ENCODE measurements around the gene PMEL. TPM values are rescaled to one million over a fixed set of nuclear protein-coding genes. Genes with fewer than 3 reads are reported as not detected.

The PMEL gene
- polyA plus RNA-seq, 1 of the 3 experiments (the other 2 are of a cell fraction) = 1.8 TPM

DNA sequence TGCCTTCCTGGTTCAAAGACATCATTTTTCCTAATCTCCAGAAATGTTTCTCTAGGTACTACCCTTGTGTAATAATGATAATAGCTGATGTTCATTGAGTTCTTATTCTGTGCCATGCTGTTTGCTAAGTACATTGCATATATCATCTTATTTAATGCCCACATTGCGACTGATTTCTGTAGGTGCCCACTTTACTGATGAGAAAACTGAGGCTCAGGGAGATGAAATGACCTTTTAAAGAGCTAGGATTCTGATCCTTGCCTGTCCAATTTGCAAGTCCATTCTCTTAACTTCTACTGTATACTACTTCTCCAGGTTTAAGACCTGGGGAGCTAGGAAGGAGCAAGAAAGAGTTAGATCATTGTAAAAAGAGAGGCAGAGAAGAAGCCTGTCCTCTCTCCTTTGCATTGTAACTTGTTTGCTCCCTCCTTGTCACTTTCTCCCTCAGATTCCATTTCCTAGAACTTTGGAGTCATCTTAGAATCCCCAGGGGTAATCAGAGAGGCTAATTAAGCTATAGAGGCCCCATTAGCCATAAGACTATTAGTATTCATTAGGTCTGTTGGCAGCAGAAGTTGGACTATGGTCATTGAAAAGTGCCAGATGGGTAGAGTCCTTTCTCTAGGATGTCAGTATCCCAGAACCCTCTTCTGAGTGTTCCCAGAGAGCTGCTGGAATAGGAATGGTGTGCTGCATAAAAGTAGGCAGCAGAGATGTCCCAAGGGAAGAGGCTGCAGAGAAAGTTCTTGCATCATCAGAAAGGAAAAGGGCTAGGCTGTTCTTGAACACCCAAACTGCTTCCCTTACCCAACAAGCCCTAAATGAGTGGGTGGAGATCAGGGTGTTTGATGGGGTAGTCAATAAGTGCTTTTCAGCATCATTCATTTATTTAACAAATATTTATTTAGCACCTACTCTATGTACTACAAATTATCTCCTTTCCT is 31.8 kb downstream of the PMEL start (continued):
- TF ChIP-seq, protein P1, sequence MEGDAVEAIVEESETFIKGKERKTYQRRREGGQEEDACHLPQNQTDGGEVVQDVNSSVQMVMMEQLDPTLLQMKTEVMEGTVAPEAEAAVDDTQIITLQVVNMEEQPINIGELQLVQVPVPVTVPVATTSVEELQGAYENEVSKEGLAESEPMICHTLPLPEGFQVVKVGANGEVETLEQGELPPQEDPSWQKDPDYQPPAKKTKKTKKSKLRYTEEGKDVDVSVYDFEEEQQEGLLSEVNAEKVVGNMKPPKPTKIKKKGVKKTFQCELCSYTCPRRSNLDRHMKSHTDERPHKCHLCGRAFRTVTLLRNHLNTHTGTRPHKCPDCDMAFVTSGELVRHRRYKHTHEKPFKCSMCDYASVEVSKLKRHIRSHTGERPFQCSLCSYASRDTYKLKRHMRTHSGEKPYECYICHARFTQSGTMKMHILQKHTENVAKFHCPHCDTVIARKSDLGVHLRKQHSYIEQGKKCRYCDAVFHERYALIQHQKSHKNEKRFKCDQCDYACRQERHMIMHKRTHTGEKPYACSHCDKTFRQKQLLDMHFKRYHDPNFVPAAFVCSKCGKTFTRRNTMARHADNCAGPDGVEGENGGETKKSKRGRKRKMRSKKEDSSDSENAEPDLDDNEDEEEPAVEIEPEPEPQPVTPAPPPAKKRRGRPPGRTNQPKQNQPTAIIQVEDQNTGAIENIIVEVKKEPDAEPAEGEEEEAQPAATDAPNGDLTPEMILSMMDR (IDR thresholded peaks at IDR 0.05) = no peak

DNA sequence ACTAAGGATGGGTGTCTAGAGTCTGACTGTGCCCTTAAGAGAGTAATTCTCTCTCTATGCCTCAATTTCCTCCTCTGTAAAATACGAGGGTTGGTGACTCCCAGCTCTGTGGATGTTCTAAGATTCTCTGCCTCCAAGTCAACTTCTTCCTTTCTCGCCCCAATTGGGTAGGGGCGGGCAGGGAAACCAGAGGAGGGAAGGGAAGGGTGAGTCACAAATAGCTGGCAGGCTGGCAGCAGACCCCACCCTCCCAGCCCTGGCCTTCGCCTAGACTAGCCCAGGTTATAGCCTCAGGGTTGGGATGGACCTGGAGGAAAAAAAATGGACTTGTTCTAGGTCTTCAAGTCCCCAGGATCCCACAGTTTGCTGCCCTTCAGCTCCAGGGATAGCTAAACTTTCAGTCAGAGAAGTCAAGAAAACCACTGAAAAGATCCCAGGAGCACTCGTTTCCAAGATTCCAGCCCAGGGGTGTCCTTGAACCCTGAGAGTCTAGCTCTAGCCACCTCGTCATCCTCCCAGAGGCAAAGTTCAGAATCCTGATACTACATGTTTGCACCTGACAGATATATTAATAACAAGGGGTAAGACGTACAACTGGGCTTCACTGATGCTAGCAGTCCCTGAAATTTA is 32.6 kb downstream of the PMEL start:
- no peak for DNase-seq

More for the DNA sequence above, 32.6 kb downstream of the PMEL start:
- peaks cover 0 to 6% of the 10 kb centered on the region in 2 experiments for H3K36me3 ChIP-seq (replicated peaks in 1 of 2; ENCODE audit: control insufficient read depth in 1 of 2, insufficient read depth in 2 of 2, low read length in 1 of 2)
- no peaks in the 10 kb centered on the region for H3K9me3 ChIP-seq
- H3K27me3 ChIP-seq (ENCODE audit: insufficient read depth) = no peaks in the 10 kb centered on the region
- TF ChIP-seq FOSL2 (IDR thresholded peaks at IDR 0.05; ENCODE audit: borderline replicate concordance, low read depth) = peak; percentile 67
- TF ChIP-seq MAX (IDR thresholded peaks at IDR 0.05; ENCODE audit: low read depth) = peak; percentile 42; the same call in 1 of the 2 replicates
- peak; percentile 45; the same call in 1 of the 2 replicates for TF ChIP-seq POLR2AphosphoS5 (IDR thresholded peaks at IDR 0.05; ENCODE audit: low read depth, low read length)
- TF ChIP-seq, protein P2, sequence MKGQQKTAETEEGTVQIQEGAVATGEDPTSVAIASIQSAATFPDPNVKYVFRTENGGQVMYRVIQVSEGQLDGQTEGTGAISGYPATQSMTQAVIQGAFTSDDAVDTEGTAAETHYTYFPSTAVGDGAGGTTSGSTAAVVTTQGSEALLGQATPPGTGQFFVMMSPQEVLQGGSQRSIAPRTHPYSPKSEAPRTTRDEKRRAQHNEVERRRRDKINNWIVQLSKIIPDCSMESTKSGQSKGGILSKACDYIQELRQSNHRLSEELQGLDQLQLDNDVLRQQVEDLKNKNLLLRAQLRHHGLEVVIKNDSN (IDR thresholded peaks at IDR 0.05; ENCODE audit: borderline replicate concordance, low read depth) = no peak
- no peak for TF ChIP-seq RXRA (IDR thresholded peaks at IDR 0.05; ENCODE audit: borderline replicate concordance, low read depth)
- TF ChIP-seq TEAD4 (IDR thresholded peaks at IDR 0.05; ENCODE audit: borderline replicate concordance, insufficient read depth) = no peak
- TF ChIP-seq, protein P3, sequence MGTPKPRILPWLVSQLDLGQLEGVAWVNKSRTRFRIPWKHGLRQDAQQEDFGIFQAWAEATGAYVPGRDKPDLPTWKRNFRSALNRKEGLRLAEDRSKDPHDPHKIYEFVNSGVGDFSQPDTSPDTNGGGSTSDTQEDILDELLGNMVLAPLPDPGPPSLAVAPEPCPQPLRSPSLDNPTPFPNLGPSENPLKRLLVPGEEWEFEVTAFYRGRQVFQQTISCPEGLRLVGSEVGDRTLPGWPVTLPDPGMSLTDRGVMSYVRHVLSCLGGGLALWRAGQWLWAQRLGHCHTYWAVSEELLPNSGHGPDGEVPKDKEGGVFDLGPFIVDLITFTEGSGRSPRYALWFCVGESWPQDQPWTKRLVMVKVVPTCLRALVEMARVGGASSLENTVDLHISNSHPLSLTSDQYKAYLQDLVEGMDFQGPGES (IDR thresholded peaks at IDR 0.05; ENCODE audit: low read depth, low read length) = no peak
- no peak for TF ChIP-seq FOXM1 (IDR thresholded peaks at IDR 0.05; ENCODE audit: low read depth)
- no peak for TF ChIP-seq CHD2 (IDR thresholded peaks at IDR 0.05; ENCODE audit: low read length, partially characterized antibody)
- no peak for TF ChIP-seq FOXJ3 (CRISPR knock-in tag; IDR thresholded peaks at IDR 0.05)
- TF ChIP-seq JUND (IDR thresholded peaks at IDR 0.05) = peak; percentile 48; the same call in 1 of the 2 replicates
- TF ChIP-seq TCF12 (IDR thresholded peaks at IDR 0.05) = no peak
- TF ChIP-seq EP300 (IDR thresholded peaks at IDR 0.05; ENCODE audit: borderline replicate concordance in 1 of 2, low read depth in 1 of 2, low read length in 1 of 2) = no peak
- ChIA-PET POLR2A (interaction anchor here (1.2 kb wide), 1 partner anchor 104 kb away, joined by 4 read pairs; the partner anchor contains the start of gene DNAJC14), CTCF (interaction anchor here (0.7 to 10.8 kb wide), 7 partner anchors 22 to 195 kb away, joined by 3 to 96 read pairs (median 5); partner anchors contain the start of gene RAB5B)
- H3K9me2 ChIP-seq = no peaks in the 10 kb centered on the region
- H3K27ac ChIP-seq (ENCODE audit: low read depth in 2 of 2, low read length in 1 of 2) = peak overlapping the region; percentile 4 to 69; a peak in 3 of 4 replicates
- H4K20me1 ChIP-seq (ENCODE audit: insufficient read depth) = no peaks in the 10 kb centered on the region
- 50% methylated on average over 7 of the region's 7 CpGs for WGBS (ENCODE audit: low lambda C conversion rate)
- H3K79me2 ChIP-seq (ENCODE audit: insufficient read depth) = peaks cover 41% of the 10 kb centered on the region
- H3F3A ChIP-seq (replicated peaks; ENCODE audit: insufficient read depth) = peaks cover 10% of the 10 kb centered on the region
- H3K9ac ChIP-seq = peak overlapping the region; percentile 69
- H3K4me1 ChIP-seq (ENCODE audit: control insufficient read depth in 1 of 2, insufficient read depth in 2 of 2, low read depth in 1 of 2, low read length in 1 of 2) = peaks cover 19 to 29% of the 10 kb centered on the region in 2 experiments; a peak in 3 of 4 replicates
- peak overlapping the region; percentile 64 to 72; a peak in 3 of 4 replicates for H3K4me3 ChIP-seq (ENCODE audit: low read depth in 2 of 2, low read length in 1 of 2)
- H2AFZ ChIP-seq (ENCODE audit: low read depth) = no peak overlapping the region
- H3K4me2 ChIP-seq = peak overlapping the region; percentile 90

Measured in SK-N-SH (cell line).